ENCODE measurements around the gene CD47.

The CD47 gene

GRCh38 chr3:108131475-108132134 lies 40.8 kb upstream of the CD47 start:
- in situ Hi-C loops (cut with MboI; ENCODE audit: low pct_unique_long_range_greater_than_20kb, low sequenced_read_pairs, unreplicated experiment), result no loop called here
- DNase-seq (ENCODE audit: low spot score), result no peak
- no peak for TF ChIP-seq CTCF (IDR thresholded peaks at IDR 0.05; ENCODE audit: extremely low read depth, insufficient read depth, missing control alignments)

DNA sequence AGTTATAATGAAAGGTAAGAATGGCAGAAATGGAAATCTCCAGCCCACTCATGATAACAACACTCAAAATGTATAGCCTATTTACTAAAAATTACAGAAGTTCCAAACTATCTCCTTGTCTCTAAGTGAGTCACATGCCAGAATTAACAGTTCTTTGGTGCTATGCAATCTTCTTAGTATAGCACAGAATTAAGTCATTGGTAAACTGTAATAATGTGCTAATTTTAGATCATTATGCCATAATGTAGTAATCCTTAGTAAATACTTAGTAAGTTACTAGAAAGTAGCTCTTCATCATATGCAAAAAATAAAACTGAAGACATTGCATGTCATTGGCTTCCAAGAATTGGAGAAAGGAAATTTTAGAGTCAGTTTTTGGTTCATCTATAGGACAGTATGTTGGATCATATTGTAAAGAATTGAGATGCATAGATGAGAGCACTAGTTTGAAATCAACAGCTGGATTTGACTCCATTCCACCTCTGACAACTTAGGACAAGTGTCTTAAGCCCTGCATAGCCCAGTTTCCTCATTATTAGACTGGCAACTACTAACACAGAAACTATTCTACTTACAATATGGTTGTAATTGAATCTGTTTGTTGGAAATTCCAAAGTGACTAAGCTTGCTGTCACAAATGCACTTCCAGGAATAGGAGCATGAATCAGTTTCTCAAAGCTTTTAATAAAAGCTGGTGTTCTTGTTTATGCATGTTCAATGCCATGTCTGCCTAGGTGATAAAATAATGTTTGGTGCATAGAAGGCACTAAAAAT lies 40.1 kb upstream of the CD47 start:
- no peak for TF ChIP-seq CTCF (IDR thresholded peaks at IDR 0.05; ENCODE audit: extremely low read depth, insufficient read depth, missing control alignments)
- no peak for DNase-seq (ENCODE audit: low spot score)

DNA sequence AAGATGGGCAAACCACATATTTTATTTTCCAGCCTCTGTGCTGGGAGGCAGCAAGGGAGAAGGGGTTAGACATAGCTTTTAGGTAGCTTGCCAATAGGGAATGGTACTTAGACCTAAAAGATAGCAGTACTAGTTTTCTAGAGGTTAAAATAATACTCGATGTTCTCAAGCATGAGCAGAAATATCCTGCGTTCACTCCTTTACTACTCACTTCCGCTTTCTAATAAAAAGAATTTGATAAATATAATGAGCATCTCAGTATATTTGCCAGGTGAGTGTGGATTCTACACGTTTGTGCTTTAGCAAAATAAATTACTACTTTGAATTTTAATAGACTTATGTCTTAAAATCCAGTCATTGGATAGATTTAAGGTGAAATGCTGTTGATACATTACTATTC lies 39.4 kb upstream of the CD47 start:
- in situ Hi-C loops (cut with MboI; ENCODE audit: low pct_unique_long_range_greater_than_20kb, low sequenced_read_pairs, unreplicated experiment), result no loop called here
- no peak for DNase-seq (ENCODE audit: low spot score)
- TF ChIP-seq CTCF (IDR thresholded peaks at IDR 0.05; ENCODE audit: extremely low read depth, insufficient read depth, missing control alignments), result no peak

More for the DNA sequence above, 40.1 kb upstream of the CD47 start:
- in situ Hi-C loops (cut with MboI; ENCODE audit: low pct_unique_long_range_greater_than_20kb, low sequenced_read_pairs, unreplicated experiment), result no loop called here

DNA sequence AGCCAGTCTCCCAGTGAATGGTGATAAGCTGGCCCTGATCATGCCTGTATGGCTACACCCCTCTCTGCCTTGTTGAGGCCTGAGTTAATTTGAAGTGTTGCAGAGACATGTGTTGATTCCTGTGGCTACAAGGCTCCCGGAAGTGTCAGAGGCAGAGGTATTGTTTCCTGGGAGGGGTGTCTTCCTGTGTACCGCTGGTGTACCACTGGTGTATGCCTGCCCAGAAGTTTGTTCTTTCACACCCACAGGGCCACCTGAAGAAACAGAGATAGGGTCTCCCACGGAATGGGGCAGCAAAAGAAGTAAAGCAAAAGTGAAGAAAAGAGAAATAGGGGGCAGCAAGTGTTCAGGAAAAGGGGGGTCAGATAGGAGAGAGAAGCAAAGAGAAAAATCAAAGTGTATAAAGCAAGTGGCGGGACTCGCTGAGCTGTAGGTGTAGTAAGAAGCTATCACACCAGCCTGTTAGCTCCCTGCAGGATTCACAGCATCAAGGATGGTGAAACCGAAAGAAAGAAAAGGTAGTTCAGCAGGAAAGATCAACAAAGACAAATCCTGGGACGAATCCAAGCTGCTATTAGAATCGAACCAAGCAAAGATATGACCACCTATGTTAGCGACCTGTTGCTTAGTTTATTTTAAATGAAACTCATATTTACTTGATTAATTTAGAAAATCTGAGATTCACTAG lies 36.6 kb upstream of the CD47 start:
- DNase-seq (ENCODE audit: low spot score), result no peak
- in situ Hi-C loops (cut with MboI; ENCODE audit: low pct_unique_long_range_greater_than_20kb, low sequenced_read_pairs, unreplicated experiment), result no loop called here
- no peak for TF ChIP-seq CTCF (IDR thresholded peaks at IDR 0.05; ENCODE audit: extremely low read depth, insufficient read depth, missing control alignments)

DNA sequence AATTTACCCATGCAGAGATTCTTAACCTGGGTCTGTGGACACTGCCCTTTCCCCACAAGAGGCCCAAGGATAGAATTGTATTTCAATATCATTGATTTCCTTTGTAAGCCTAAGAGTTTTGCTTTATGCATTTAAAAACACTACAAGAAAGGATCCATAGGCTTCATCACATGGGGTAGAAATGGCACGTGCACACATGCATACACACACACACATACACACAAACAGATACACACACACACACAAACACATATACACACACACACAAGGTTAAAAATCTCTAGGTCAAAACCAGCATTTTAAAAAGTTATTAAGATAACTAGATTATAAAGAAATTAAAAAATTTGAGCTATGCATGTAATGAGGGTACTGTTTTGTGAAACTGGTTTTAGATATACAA lies 35.5 kb upstream of the CD47 start:
- no peak for TF ChIP-seq CTCF (IDR thresholded peaks at IDR 0.05; ENCODE audit: extremely low read depth, insufficient read depth, missing control alignments)
- no peak for DNase-seq (ENCODE audit: low spot score)
- in situ Hi-C loops (cut with MboI; ENCODE audit: low pct_unique_long_range_greater_than_20kb, low sequenced_read_pairs, unreplicated experiment), result no loop called here

DNA sequence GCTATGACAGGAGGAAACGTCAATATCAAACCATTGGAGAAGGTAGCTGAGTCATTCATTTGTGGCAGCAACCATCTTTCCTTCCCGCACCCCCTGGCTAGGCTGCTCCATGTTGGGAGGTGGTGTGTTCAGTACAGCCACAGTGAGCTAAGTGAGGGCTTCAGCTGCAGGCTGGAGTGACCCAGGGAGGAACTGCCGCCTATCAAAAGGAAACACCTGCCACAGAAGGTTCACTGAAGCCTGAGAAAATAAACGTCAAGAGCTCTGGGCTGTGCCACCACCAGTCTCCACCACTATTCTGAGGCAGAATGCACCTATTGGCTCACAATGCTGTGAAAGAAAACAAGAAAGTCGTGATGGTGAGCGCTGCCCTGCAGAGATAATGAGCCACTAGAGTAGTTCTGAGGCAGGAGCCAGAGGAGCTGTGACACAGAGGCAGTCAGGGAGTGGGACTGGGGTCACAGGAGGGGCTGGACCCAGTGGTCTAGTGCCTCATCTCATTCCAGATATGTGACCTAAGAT lies 34.8 kb upstream of the CD47 start:
- no peak for DNase-seq (ENCODE audit: low spot score)
- in situ Hi-C loops (cut with MboI; ENCODE audit: low pct_unique_long_range_greater_than_20kb, low sequenced_read_pairs, unreplicated experiment), result no loop called here
- no peak for TF ChIP-seq CTCF (IDR thresholded peaks at IDR 0.05; ENCODE audit: extremely low read depth, insufficient read depth, missing control alignments)
